A673 (cell line): ENCODE results near the gene KCNH5. TPM values are rescaled to one million over a fixed set of nuclear protein-coding genes. Genes with fewer than 3 reads are reported as not detected.

Experiments used
- BruUV-seq: library from RNA; stranded (reverse); fragments of 400-500 nt; replicated peaks from 2 replicates; lab custom pipeline; 2021; lab: Mats Ljungman, UMichigan
- CTCF ChIA-PET: fragments of 300-600 bp; sonication (Branson Sonifier 250); formaldehyde crosslinking; loops from one replicate; lab custom pipeline; 2022; ENCODE audit warnings: antibody characterized with exemption; lab: Charles Lee
- POLR2A ChIA-PET: fragments of 300-600 bp; sonication (Branson Sonifier 250); formaldehyde crosslinking; loops from one replicate; lab custom pipeline; 2022; ENCODE audit warnings: antibody characterized with exemption; ENCODE audit not compliant: low non-redundant PET; lab: Charles Lee
- DNase-seq: peaks from one replicate; pipeline ENCODE4 v3.0.0-alpha.2; 2015; ENCODE audit warnings: low spot score
- H3K27ac ChIP-seq: fragments of 200-600 bp; sonication (generic); 2 replicates; pipeline ENCODE4 v1.5.1; 2016; ENCODE audit warnings: mixed run types, low read depth, mild to moderate bottlenecking, mixed read lengths, antibody characterized with exemption, low read length; ENCODE audit not compliant: poor library complexity, severe bottlenecking
- H3K27me3 ChIP-seq: fragments of 200-600 bp; sonication (generic); replicated peaks from 2 replicates; pipeline ENCODE4 v1.6.1; 2017; ENCODE audit warnings: mixed run types, low read depth, mild to moderate bottlenecking, mixed read lengths, antibody characterized with exemption, low read length; ENCODE audit not compliant: insufficient read depth, poor library complexity
- H3K36me3 ChIP-seq: fragments of 200-600 bp; sonication (generic); 2 replicates; pipeline ENCODE4 v1.6.1; 2016; ENCODE audit warnings: mixed run types, mild to moderate bottlenecking, mixed read lengths, antibody characterized with exemption, low read length; ENCODE audit not compliant: insufficient read depth, poor library complexity, severe bottlenecking
- H3K4me1 ChIP-seq: fragments of 200-600 bp; sonication (generic); 2 replicates; pipeline ENCODE4 v1.6.1; 2017; ENCODE audit warnings: mixed run types, mild to moderate bottlenecking, mixed read lengths, antibody characterized with exemption, low read length; ENCODE audit not compliant: insufficient read depth, poor library complexity, severe bottlenecking
- H3K4me3 ChIP-seq: fragments of 200-600 bp; sonication (generic); 2 replicates; pipeline ENCODE4 v1.5.1; 2016; ENCODE audit warnings: low read depth, mixed run types, mild to moderate bottlenecking, mixed read lengths, low read length; ENCODE audit not compliant: poor library complexity, severe bottlenecking
- H3K9me3 ChIP-seq: fragments of 200-600 bp; sonication (generic); 2 replicates; pipeline ENCODE4 v1.6.1; 2016; ENCODE audit warnings: mixed run types, low read depth, mild to moderate bottlenecking, mixed read lengths, antibody characterized with exemption, low read length; ENCODE audit not compliant: poor library complexity, severe bottlenecking
- CTCF ChIP-seq: fragments of 300-800, 200-600 bp; sonication (generic); conservative IDR thresholded peaks from 2 replicates; pipeline ENCODE4 v1.5.1; 2017; ENCODE audit warnings: low read depth, mild to moderate bottlenecking, antibody characterized with exemption, low read length, moderate library complexity, mixed read lengths
- EZH2 ChIP-seq: fragments of 200-600 bp; sonication (generic); IDR thresholded peaks from 2 replicates; pipeline ENCODE4 v1.6.1; 2017; ENCODE audit warnings: borderline replicate concordance, low read depth, mild to moderate bottlenecking, mixed read lengths, antibody characterized with exemption, low read length; ENCODE audit not compliant: poor library complexity, severe bottlenecking
- intact Hi-C: fragments of 100-400 bp; cut with micrococcal nuclease; formaldehyde crosslinking; loops from one replicate; pipeline ENCODE4 v1.10.0; 2022; ENCODE audit not compliant: unreplicated experiment
- total RNA-seq: library from RNA; stranded (reverse); gene quantifications from 2 replicates; pipeline ENCODE4 v1.2.3, GENCODE V29; 2021

Gene KCNH5
- total RNA-seq, 1 experiment from 2014 or later, result 27.9 TPM

- BruUV-seq, result no TSS peak
- Histone ChIP-seq H3K9me3 (peaks cover 11% of the 10 kb centered on the region), H3K27ac (no peak overlapping the region), H3K36me3 (no peaks in the 10 kb centered on the region), H3K27me3 (no peaks in the 10 kb centered on the region), H3K4me3 (no peak overlapping the region), H3K4me1 (peaks cover 9% of the 10 kb centered on the region)
- TF ChIP-seq EZH2 (no peak), CTCF (no peak)
- intact Hi-C loops, result no loop called here
- ChIA-PET POLR2A (no interaction called here), CTCF (no interaction called here)
- DNase-seq, result no peak
Measured at GRCh38 chr14:62689733-62690132, 355.5 kb downstream of the KCNH5 start.

GRCh38 chr14:62687818-62688217 lies 357.4 kb downstream of the KCNH5 start:
- no peak overlapping the region for H3K27ac ChIP-seq
- TF ChIP-seq CTCF (no peak), EZH2 (no peak)
- H3K36me3 ChIP-seq, result no peaks in the 10 kb centered on the region
- intact Hi-C loops, result no loop called here
- POLR2A ChIA-PET, result no interaction called here
- H3K9me3 ChIP-seq, result peaks cover 11% of the 10 kb centered on the region
- BruUV-seq, result no TSS peak
- peaks cover 21% of the 10 kb centered on the region for H3K4me1 ChIP-seq
- no peaks in the 10 kb centered on the region for H3K27me3 ChIP-seq
- CTCF ChIA-PET, result no interaction called here
- no peak overlapping the region for H3K4me3 ChIP-seq
- no peak for DNase-seq

GRCh38 chr14:62684376-62684775 lies 360.9 kb downstream of the KCNH5 start:
- ChIA-PET POLR2A (no interaction called here), CTCF (no interaction called here)
- no peak for DNase-seq
- Histone ChIP-seq H3K9me3 (peaks cover 11% of the 10 kb centered on the region), H3K27ac (no peak overlapping the region), H3K4me1 (peaks cover 18% of the 10 kb centered on the region), H3K4me3 (no peak overlapping the region), H3K36me3 (no peaks in the 10 kb centered on the region), H3K27me3 (no peaks in the 10 kb centered on the region)
- intact Hi-C loops, result no loop called here
- TF ChIP-seq CTCF, result no peak
- TF ChIP-seq EZH2, result no peak
- BruUV-seq, result no TSS peak
